IMR-90 (cell line): ENCODE measurements around the gene SEMA4F.

Experiments
- BHLHE40 ChIP-seq: fragments of 150-350 bp; IDR thresholded peaks from 2 replicates; pipeline ENCODE4 v1.6.1; 2016; ENCODE audit warnings: mild to moderate bottlenecking, low read depth, low read length
- CEBPB ChIP-seq: IDR thresholded peaks from 2 replicates; pipeline ENCODE4 v1.6.1; 2012; ENCODE audit warnings: low read depth, low read length, improper control_type of control experiment
- CHD1 ChIP-seq: IDR thresholded peaks from 2 replicates; pipeline ENCODE4 v1.6.1; 2012; ENCODE audit warnings: low read depth, low read length, improper control_type of control experiment
- CTCF ChIP-seq: conservative IDR thresholded peaks from 2 replicates; pipeline ENCODE4 v1.5.1; 2012; ENCODE audit warnings: mild to moderate bottlenecking, low read depth, low read length, improper control_type of control experiment
- ELK1 ChIP-seq: fragments of 150-350 bp; IDR thresholded peaks from 2 replicates; pipeline ENCODE4 v1.6.1; 2016; ENCODE audit warnings: low read depth, mild to moderate bottlenecking, low read length, moderate library complexity, borderline replicate concordance
- FOS ChIP-seq: fragments of 150-350 bp; IDR thresholded peaks from 2 replicates; pipeline ENCODE4 v1.6.1; 2016; ENCODE audit warnings: low read depth, low read length
- MAFK ChIP-seq: IDR thresholded peaks from 2 replicates; pipeline ENCODE4 v1.6.1; 2012; ENCODE audit warnings: low read depth, low read length, improper control_type of control experiment
- MAZ ChIP-seq: IDR thresholded peaks from 2 replicates; pipeline ENCODE4 v1.6.1; 2012; ENCODE audit warnings: low read depth, mild to moderate bottlenecking, low read length, improper control_type of control experiment, moderate library complexity, borderline replicate concordance
- MXI1 ChIP-seq: IDR thresholded peaks from 2 replicates; pipeline ENCODE4 v1.6.1; 2012; ENCODE audit warnings: low read depth, mild to moderate bottlenecking, low read length, moderate library complexity, borderline replicate concordance
- POLR2A ChIP-seq: IDR thresholded peaks from 2 replicates; pipeline ENCODE4 v1.6.1; 2012; ENCODE audit warnings: mild to moderate bottlenecking, low read depth, low read length
- RAD21 ChIP-seq: IDR thresholded peaks from 2 replicates; pipeline ENCODE4 v1.6.1; 2012; ENCODE audit warnings: low read length, improper control_type of control experiment
- RCOR1 ChIP-seq: IDR thresholded peaks from 2 replicates; pipeline ENCODE4 v1.6.1; 2012; ENCODE audit warnings: mild to moderate bottlenecking, low read length, improper control_type of control experiment; ENCODE audit not compliant: insufficient replicate concordance
- RFX5 ChIP-seq: IDR thresholded peaks from 2 replicates; pipeline ENCODE4 v1.8.0; 2012; ENCODE audit warnings: low read depth, mild to moderate bottlenecking, low read length, moderate library complexity
- SMC3 ChIP-seq: fragments of 150-350 bp; IDR thresholded peaks from 2 replicates; pipeline ENCODE4 v1.6.1; 2016; ENCODE audit warnings: low read depth, mild to moderate bottlenecking, antibody characterized with exemption, low read length, moderate library complexity

GRCh38 chr2:74668087-74668486 lies 14.0 kb downstream of the SEMA4F start:
- TF ChIP-seq CTCF = no peak
- TF ChIP-seq POLR2A = no peak
- no peak for TF ChIP-seq RFX5
- TF ChIP-seq CEBPB = no peak
- TF ChIP-seq RAD21 = no peak
- no peak for TF ChIP-seq MXI1
- no peak for TF ChIP-seq MAZ
- TF ChIP-seq FOS = no peak
- TF ChIP-seq RCOR1 = no peak
- TF ChIP-seq CHD1 = no peak
- no peak for TF ChIP-seq MAFK
- no peak for TF ChIP-seq ELK1
- no peak for TF ChIP-seq BHLHE40
- TF ChIP-seq SMC3 = no peak
